HG03066 (cell line): ENCODE measurements around the gene KLHL1.

Source experiments
- ATAC-seq: cut with Tn5 transposase; IDR thresholded peaks from one replicate; pipeline ENCODE4 v1.9.1; 2021; ENCODE audit warnings: low read depth; ENCODE audit not compliant: unreplicated experiment

Gene KLHL1

GRCh38 chr13:69720278-69720983 is 387.8 kb downstream of the KLHL1 start:
- ATAC-seq = no peak

GRCh38 chr13:69706807-69707206 is 401.4 kb downstream of the KLHL1 start:
- no peak for ATAC-seq

GRCh38 chr13:69704311-69704710 is 403.9 kb downstream of the KLHL1 start:
- no peak for ATAC-seq

- ATAC-seq = no peak
These were observed 417.3 kb downstream of the KLHL1 start for GRCh38 chr13:69690999-69691398.

- ATAC-seq = peak; percentile 66
These were observed 424.1 kb downstream of the KLHL1 start for GRCh38 chr13:69683921-69684686.

- ATAC-seq = no peak
These were observed 426.5 kb downstream of the KLHL1 start for GRCh38 chr13:69681722-69682121.

GRCh38 chr13:69677343-69677742 is 430.9 kb downstream of the KLHL1 start:
- ATAC-seq = no peak

- ATAC-seq = no peak
These were observed 432.0 kb downstream of the KLHL1 start for GRCh38 chr13:69676286-69676685.

GRCh38 chr13:69660155-69660554 is 448.1 kb downstream of the KLHL1 start:
- ATAC-seq = no peak

- ATAC-seq = no peak
These were observed 450.6 kb downstream of the KLHL1 start for GRCh38 chr13:69657676-69658075.

GRCh38 chr13:69654392-69654791 is 453.9 kb downstream of the KLHL1 start:
- ATAC-seq = no peak
